ENCODE measurements around the gene OR8G1.
"Not testable (repeated sequence)": the region's sequence is repeated elsewhere in the genome, so short reads cannot be mapped to it uniquely, and the experiment has no call there.

DNA sequence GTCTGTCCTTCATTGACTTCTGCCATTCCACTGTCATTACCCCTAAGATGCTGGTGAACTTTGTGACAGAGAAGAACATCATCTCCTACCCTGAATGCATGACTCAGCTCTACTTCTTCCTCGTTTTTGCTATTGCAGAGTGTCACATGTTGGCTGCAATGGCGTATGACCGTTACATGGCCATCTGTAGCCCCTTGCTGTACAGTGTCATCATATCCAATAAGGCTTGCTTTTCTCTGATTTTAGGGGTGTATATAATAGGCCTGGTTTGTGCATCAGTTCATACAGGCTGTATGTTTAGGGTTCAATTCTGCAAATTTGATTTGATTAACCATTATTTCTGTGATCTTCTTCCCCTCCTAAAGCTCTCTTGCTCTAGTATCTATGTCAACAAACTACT, 9.0 kb downstream of the OR8G1 start:
- TF ChIP-seq, protein P1, sequence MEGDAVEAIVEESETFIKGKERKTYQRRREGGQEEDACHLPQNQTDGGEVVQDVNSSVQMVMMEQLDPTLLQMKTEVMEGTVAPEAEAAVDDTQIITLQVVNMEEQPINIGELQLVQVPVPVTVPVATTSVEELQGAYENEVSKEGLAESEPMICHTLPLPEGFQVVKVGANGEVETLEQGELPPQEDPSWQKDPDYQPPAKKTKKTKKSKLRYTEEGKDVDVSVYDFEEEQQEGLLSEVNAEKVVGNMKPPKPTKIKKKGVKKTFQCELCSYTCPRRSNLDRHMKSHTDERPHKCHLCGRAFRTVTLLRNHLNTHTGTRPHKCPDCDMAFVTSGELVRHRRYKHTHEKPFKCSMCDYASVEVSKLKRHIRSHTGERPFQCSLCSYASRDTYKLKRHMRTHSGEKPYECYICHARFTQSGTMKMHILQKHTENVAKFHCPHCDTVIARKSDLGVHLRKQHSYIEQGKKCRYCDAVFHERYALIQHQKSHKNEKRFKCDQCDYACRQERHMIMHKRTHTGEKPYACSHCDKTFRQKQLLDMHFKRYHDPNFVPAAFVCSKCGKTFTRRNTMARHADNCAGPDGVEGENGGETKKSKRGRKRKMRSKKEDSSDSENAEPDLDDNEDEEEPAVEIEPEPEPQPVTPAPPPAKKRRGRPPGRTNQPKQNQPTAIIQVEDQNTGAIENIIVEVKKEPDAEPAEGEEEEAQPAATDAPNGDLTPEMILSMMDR (IDR thresholded peaks at IDR 0.05) = not testable (repeated sequence)
- not testable (repeated sequence) for TF ChIP-seq POLR2A (IDR thresholded peaks at IDR 0.05)

All from uterus (tissue), 2 donors.